ENCODE data around the gene FOXK2. TPM values are rescaled to one million over a fixed set of nuclear protein-coding genes. Genes with fewer than 3 reads are reported as not detected.

Gene FOXK2
- total RNA-seq, 1 experiment from 2014 or later: 107 TPM

DNA sequence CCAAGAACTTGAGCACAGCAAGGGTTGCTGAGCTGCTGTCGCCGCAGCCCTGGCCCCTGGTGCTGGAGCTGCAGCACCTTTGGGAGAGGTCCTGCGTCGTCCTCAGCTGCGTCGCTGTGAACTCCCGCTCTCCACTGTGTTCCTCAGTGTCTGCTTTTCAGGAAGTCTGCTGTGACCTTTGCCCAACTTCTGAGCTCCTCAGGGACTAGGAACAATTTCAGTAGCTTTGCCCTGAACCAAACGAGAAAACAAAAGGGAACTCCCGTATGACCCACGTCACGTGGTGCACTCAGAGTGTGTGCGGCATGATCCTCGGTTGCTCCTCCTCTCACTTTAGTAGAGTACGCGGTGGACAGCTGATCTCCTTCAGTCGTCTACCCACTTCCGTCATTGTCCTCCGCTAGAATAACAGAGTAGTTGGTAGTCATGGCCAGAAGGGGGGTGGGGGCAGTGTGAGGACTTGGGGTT is 84.5 kb downstream of the FOXK2 start:
- Histone ChIP-seq H3K4me1 (ENCODE audit: insufficient read depth, low read length, poor library complexity, severe bottlenecking) (peaks cover 4% of the 10 kb centered on the region), H3K27me3 (replicated peaks; ENCODE audit: insufficient read depth, low read depth, low read length, poor library complexity) (no peaks in the 10 kb centered on the region), H3K9me3 (ENCODE audit: low read depth, low read length, poor library complexity, severe bottlenecking) (no peaks in the 10 kb centered on the region), H3K36me3 (ENCODE audit: insufficient read depth, low read length, poor library complexity, severe bottlenecking) (peaks cover 72% of the 10 kb centered on the region), H3K4me3 (ENCODE audit: low read depth, low read length, poor library complexity, severe bottlenecking) (no peak overlapping the region), H3K27ac (ENCODE audit: low read depth, low read length, poor library complexity, severe bottlenecking) (no peak overlapping the region)
- intact Hi-C loops (cut with micrococcal nuclease; ENCODE audit: unreplicated experiment): no loop called here
- ChIA-PET CTCF (no interaction called here), POLR2A (ENCODE audit: low non-redundant PET) (no interaction called here)
- TF ChIP-seq, protein P1, sequence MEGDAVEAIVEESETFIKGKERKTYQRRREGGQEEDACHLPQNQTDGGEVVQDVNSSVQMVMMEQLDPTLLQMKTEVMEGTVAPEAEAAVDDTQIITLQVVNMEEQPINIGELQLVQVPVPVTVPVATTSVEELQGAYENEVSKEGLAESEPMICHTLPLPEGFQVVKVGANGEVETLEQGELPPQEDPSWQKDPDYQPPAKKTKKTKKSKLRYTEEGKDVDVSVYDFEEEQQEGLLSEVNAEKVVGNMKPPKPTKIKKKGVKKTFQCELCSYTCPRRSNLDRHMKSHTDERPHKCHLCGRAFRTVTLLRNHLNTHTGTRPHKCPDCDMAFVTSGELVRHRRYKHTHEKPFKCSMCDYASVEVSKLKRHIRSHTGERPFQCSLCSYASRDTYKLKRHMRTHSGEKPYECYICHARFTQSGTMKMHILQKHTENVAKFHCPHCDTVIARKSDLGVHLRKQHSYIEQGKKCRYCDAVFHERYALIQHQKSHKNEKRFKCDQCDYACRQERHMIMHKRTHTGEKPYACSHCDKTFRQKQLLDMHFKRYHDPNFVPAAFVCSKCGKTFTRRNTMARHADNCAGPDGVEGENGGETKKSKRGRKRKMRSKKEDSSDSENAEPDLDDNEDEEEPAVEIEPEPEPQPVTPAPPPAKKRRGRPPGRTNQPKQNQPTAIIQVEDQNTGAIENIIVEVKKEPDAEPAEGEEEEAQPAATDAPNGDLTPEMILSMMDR (conservative IDR thresholded peaks at IDR 0.05; ENCODE audit: low read depth, low read length): no peak
- no peak for TF ChIP-seq EZH2 (IDR thresholded peaks at IDR 0.05; ENCODE audit: borderline replicate concordance, low read depth, low read length, poor library complexity, severe bottlenecking)
- DNase-seq (ENCODE audit: low spot score): no peak
- BruUV-seq (replicated peaks): no TSS peak

DNA sequence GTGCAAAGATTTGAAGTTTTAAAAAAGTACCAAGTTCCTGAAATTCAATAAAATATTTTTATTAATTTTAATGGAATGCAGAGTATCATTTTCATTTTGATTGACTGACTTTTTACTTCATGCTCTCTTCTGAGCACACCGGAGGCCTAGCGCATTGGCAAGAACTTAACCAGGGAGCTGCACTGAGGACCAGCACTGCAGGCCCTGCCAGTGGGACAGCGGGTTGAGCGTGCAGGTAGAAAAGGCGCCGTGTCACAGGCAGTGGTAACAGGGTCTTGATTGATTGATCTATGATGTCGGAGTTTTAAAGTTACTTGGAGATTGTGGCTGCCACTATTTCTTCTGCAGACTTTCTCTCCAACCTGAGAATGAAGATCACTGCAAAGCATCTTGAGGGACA is 85.0 kb downstream of the FOXK2 start:
- no peak overlapping the region for H3K4me3 ChIP-seq (ENCODE audit: low read depth, low read length, poor library complexity, severe bottlenecking)
- H3K27ac ChIP-seq (ENCODE audit: low read depth, low read length, poor library complexity, severe bottlenecking): no peak overlapping the region
- DNase-seq (ENCODE audit: low spot score): no peak
- CTCF ChIA-PET: no interaction called here
- TF ChIP-seq EZH2 (IDR thresholded peaks at IDR 0.05; ENCODE audit: borderline replicate concordance, low read depth, low read length, poor library complexity, severe bottlenecking): no peak
- TF ChIP-seq, protein P1 (conservative IDR thresholded peaks at IDR 0.05; ENCODE audit: low read depth, low read length): no peak
- no peaks in the 10 kb centered on the region for H3K27me3 ChIP-seq (replicated peaks; ENCODE audit: insufficient read depth, low read depth, low read length, poor library complexity)
- H3K9me3 ChIP-seq (ENCODE audit: low read depth, low read length, poor library complexity, severe bottlenecking): no peaks in the 10 kb centered on the region
- BruUV-seq (replicated peaks): no TSS peak
- H3K4me1 ChIP-seq (ENCODE audit: insufficient read depth, low read length, poor library complexity, severe bottlenecking): peaks cover 4% of the 10 kb centered on the region
- intact Hi-C loops (cut with micrococcal nuclease; ENCODE audit: unreplicated experiment): no loop called here
- POLR2A ChIA-PET (ENCODE audit: low non-redundant PET): no interaction called here
- peaks cover 72% of the 10 kb centered on the region for H3K36me3 ChIP-seq (ENCODE audit: insufficient read depth, low read length, poor library complexity, severe bottlenecking)

DNA sequence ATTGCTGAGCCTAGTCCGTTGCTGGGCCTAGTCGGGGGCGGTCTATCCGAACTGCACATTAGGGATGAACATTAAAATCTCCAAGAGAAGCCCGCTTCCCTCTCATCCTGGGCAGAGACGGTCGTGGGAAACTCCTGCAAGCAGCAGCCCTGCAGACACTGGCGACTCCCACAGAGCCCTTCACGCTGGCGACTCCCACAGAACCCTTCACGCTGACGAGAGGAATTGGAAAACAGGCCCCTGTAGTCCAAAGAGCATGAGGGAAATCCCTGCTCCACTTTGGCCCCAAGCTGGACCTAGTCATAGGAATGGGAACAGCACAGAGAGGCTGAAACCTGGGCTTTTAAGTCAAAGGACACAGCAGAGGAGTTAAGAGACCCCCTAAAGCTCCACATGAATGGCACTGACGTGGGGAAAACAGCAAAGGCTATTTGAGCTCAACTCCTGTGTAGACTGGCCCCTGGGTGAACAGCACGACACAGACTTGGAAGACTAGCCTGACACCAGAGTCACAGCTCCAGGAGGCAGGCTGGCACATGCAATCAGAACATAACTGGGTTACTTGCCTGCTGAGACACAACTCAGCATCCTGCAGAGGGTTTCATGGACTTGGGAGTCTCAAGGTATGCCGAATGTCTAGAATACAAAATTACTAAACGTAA is 86.5 kb downstream of the FOXK2 start:
- intact Hi-C loops (cut with micrococcal nuclease; ENCODE audit: unreplicated experiment): no loop called here
- Histone ChIP-seq H3K4me3 (ENCODE audit: low read depth, low read length, poor library complexity, severe bottlenecking) (no peak overlapping the region), H3K27me3 (replicated peaks; ENCODE audit: insufficient read depth, low read depth, low read length, poor library complexity) (no peaks in the 10 kb centered on the region), H3K36me3 (ENCODE audit: insufficient read depth, low read length, poor library complexity, severe bottlenecking) (peaks cover 69% of the 10 kb centered on the region), H3K4me1 (ENCODE audit: insufficient read depth, low read length, poor library complexity, severe bottlenecking) (peaks cover 5% of the 10 kb centered on the region), H3K9me3 (ENCODE audit: low read depth, low read length, poor library complexity, severe bottlenecking) (no peaks in the 10 kb centered on the region), H3K27ac (ENCODE audit: low read depth, low read length, poor library complexity, severe bottlenecking) (no peak overlapping the region)
- no TSS peak for BruUV-seq (replicated peaks)
- ChIA-PET CTCF (no interaction called here), POLR2A (ENCODE audit: low non-redundant PET) (no interaction called here)
- no peak for TF ChIP-seq EZH2 (IDR thresholded peaks at IDR 0.05; ENCODE audit: borderline replicate concordance, low read depth, low read length, poor library complexity, severe bottlenecking)
- TF ChIP-seq, protein P1 (conservative IDR thresholded peaks at IDR 0.05; ENCODE audit: low read depth, low read length): no peak
- no peak for DNase-seq (ENCODE audit: low spot score)
